Forelimb muscle (tissue), 1 donor: Measurements from ENCODE around the gene DYNLT4. TPM values are rescaled to one million over a fixed set of nuclear protein-coding genes. Genes with fewer than 3 reads are reported as not detected.
"Not testable (repeated sequence)": the region's sequence is repeated elsewhere in the genome, so short reads cannot be mapped to it uniquely, and the experiment has no call there.

Experiments used
- DNase-seq: peaks from one replicate; pipeline ENCODE4 v3.0.0-alpha.2; 2013; ENCODE audit warnings: low read depth
- polyA plus RNA-seq: library from polyadenylated mRNA; unstranded; fragments of 120-200 nt; gene quantifications from one replicate; pipeline ENCODE4 v1.2.1, GENCODE V29; 2013; ENCODE audit not compliant: insufficient read length

The DYNLT4 gene
- polyA plus RNA-seq, 1 donor: 0.24 TPM

GRCh38 chr1:44808938-44809917, 2.1 kb upstream of the DYNLT4 start:
- peak; percentile 36 for DNase-seq

DNA sequence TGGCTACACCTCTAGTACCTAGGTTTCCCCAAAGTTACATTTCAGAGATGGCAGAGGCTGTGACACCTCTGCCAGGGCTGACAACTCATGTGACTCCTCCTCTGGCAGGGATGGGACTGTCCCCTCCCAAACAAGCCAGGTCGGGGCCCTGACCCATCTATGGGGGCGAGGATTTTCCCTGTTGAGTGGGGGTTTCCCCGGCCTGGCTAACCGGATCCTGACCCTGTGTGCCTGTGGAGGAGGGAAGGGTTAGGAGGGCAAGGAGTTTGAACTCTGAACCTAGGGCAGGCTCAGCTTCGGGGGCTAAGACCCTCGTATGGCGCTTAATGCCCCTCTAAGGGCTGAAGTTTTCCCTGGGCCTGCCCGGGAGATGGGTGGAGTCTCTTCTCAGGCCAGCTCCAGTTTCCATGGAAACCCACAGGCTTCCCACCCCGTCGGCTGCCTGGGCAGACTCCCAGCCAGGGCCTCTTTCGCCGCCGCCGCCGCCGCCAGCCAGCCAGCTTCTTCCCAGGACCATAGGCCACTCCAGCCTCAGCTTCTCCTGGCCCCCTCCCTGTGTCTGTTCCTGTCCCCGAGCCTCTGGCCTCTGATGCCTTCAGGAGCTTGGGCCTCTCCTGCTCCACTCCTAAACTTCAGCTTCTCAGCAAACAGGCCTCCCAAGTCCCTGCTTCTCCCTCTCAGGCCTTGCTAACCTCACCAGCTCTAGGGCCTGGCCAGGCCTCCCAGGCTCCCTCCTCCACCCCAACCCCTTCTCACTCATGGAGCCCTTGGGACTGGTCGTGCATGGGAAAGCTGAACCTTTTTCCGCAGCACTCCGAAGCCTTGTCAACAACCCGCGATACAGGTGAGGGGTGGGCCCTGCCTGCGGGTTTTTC, 1.1 kb upstream of the DYNLT4 start, which contains the start of gene BTBD19:
BTBD19 (plus strand) TSS at position 461 of the 875 bp plus-strand sequence; CDS start at position 759, 298 bp downstream.
- DNase-seq: peak; percentile 77

GRCh38 chr1:44807364-44808062, 362 bp upstream of the DYNLT4 start:
- DNase-seq: peak; percentile 92

- DNase-seq: no peak
Measured at GRCh38 chr1:44806025-44806703, 987 bp downstream of the DYNLT4 start.

GRCh38 chr1:44805311-44806024, 1.7 kb downstream of the DYNLT4 start:
- no peak for DNase-seq

GRCh38 chr1:44803312-44804095, 3.6 kb downstream of the DYNLT4 start:
- no peak for DNase-seq

- DNase-seq: no peak
Measured at GRCh38 chr1:44803062-44803311, 4.2 kb downstream of the DYNLT4 start.

GRCh38 chr1:44802306-44803061, 4.7 kb downstream of the DYNLT4 start:
- DNase-seq: no peak

DNA sequence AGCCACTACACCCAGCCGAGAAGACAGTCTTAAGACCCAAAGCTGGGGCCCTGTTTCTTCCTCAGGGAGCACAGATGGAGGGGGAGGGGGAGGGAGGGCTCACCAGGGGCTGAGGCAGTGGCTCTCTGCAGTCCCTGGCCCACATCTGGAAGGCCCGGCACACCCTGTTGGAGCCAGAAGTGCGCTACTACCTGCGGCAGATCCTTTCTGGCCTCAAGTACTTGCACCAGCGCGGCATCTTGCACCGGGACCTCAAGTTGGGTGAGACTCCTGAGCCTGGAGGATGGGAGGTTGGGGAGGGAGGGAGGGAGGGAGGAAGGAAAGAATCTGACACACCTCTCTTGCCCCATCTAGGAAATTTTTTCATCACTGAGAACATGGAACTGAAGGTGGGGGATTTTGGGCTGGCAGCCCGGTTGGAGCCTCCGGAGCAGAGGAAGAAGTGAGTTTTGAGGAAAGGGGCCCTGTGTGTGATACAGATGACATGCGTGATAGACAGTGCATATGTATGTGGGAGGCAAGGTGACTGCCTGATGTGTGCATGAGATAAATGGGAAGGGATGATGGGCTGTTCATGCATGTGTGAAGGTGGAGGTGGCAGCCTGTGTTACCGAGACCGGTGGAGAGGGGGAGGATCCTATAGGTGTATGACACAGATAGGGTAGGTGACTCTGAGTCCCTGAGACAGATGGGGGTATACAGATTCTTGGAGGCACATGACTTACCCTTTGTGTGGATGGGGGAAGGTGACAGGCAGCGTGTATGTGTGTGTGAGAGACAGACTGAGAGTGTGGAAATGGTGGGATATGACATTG, 5.5 kb downstream of the DYNLT4 start:
- DNase-seq: no peak

- DNase-seq: peak; percentile 89
Measured at GRCh38 chr1:44799770-44800584, 7.2 kb downstream of the DYNLT4 start, which contains the start of gene PLK3. TSS of gene PLK3 (plus strand) at chr1:44800377. CDS start at chr1:44800464, 87 bp downstream.

DNA sequence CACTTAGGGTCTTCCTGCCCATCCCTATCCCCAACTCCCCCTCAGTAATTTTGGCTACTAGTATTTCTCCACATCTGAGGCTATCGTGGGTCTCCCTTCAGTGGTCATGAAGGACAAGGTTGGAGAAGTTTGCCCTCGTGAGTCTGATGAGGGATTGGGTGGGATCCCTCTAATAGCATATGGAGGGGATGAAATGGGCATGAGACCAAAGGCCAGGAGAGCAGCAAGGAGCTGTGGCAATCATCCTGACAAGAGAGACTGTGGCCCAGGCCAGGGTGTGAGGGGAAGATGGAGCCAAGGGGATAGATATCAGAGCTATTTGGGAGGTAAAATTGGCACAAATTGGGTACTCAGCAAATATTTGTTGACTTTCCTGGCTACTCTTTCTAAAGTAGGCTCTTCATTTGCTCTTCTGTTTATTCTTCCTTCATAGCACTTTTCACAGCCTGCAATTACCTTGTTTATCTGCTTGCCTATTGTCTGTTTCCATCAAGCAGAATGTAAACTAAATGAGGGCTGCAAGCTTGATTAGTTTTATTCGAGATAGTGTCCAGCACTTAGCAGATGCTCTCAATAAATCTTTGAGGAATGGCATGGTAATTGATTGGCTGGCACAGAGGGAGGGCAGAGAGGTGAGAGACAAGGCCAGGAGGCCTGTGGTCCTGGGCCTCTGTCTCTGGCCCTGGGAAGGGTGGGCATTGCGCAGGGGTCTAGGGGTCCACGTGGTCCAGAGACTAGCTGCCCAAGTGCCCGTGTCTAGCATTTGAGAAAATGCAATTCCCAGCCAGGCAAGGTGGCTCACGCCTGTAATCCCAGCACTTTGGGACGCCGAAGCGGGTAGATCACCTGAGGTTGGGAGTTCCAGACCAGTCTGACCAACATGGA, 8.4 kb downstream of the DYNLT4 start:
- DNase-seq: no peak

- DNase-seq: not testable (repeated sequence)
Measured at GRCh38 chr1:44797886-44798285, 9.3 kb downstream of the DYNLT4 start.

DNA sequence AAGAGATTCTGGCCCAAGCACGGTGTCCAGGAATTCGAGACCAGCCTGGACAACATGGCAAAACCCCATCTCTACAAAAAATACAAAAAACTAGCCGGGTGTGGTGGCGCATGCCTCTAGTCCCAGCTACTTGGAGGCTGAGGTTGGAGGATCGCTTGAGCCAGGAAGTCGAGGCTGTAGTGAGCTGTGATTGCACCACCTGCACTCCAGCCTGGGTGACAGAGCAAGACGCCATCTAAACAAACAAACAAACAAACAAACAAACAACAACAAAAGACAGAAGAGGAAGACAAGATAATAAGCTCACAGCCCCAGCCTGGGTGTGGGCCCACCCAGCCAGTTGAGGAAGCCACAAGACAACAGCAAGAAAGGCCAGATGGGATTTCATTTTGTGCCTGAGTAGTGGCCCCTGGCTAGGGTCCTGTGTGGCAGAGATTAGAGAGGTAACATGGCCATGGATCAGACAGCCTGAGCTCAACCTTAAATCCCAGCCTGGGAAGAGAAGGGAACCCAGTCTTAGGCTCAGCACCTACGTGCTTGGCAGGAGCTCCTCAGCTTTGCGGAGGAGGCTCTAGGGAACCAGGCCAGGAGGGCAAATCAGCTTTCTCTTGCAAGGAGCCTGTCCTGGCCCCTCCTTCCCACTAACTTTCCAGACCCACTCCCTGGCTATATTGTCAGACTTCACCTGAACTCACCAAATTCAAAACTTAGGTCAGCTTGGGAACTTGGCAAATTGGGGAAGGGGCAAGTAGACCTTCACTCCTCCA, 14.2 kb downstream of the DYNLT4 start:
- no peak for DNase-seq

DNA sequence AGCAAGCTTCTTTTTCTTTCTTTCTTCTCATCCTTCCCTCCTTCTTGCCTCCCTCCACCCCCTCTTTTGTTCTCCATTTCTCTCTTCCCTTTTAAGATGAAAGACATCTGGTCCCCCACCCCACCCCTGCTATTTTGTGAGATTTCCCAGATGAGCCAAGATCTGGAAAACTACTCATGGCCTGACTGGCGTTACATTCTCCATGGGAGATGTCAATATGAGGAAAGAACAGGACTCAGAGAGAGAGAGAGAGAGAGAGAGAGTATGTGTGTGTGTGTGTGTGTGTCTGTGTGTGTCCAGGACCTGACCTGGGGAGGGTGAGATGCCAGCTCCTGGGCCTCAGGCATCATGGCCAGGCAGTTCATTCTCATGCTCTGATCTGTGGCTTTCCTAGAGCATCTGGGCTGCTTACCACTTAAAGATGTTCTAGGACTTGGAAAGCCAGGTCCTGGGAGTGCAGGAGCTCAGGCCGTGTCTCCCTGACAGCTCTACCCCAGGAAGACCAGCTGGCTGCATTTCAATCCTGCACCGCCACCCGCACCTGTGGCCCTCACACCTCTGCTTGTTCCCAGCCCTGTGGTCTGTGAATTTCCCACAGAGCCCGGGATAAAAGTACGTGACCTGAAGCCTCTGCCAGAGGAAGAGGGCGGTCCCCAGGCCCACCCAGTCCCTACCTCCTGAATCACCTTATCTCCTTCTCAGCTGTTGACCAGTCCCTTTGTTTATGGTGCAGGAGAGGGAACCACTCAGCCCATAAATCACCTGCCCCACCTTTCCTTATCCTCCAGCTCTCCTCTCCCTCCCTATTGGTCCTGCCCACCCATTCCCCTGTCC, 16.0 kb downstream of the DYNLT4 start:
- DNase-seq: no peak
